CD4-positive, alpha-beta memory T cell (primary cell): ENCODE data around the gene CHCHD3. TPM values are rescaled to one million over a fixed set of nuclear protein-coding genes. Genes with fewer than 3 reads are reported as not detected.
A peak's percentile ranks its signal among the peaks of the same experiment; 100 is the strongest.

Source experiments
- CTCF ChIA-PET: fragments of 350-600 bp; sonication (Branson Sonifier 250); formaldehyde crosslinking; loops from one replicate; lab custom pipeline; 2021; ENCODE audit warnings: inconsistent platforms; ENCODE audit not compliant: partially characterized antibody; lab: Charles Lee
- POLR2A ChIA-PET: fragments of 350-600 bp; sonication (Branson Sonifier 250); formaldehyde crosslinking; loops from one replicate; lab custom pipeline; 2021; ENCODE audit not compliant: partially characterized antibody; lab: Charles Lee
- DNase-seq, 5 donors: peaks; one replicate each; pipeline versions ENCODE4 v3.0.0 to v3.0.0-alpha.2; 2020 to 2022; ENCODE audit warnings: mixed read lengths in 1 of 5
- H3K27ac ChIP-seq: one replicate; pipeline ENCODE4 v1.7.0; 2013; ENCODE audit warnings: low read depth, low read length
- H3K27me3 ChIP-seq: 2 replicates; pipeline ENCODE4 v1.7.0; 2013; ENCODE audit warnings: mild to moderate bottlenecking, low read length, moderate library complexity; ENCODE audit not compliant: insufficient read depth
- H3K36me3 ChIP-seq: 2 replicates; pipeline ENCODE4 v1.7.0; 2013; ENCODE audit warnings: mild to moderate bottlenecking, low read length, moderate library complexity; ENCODE audit not compliant: insufficient read depth
- H3K4me1 ChIP-seq: 2 replicates; pipeline ENCODE4 v1.7.0; 2013; ENCODE audit warnings: mild to moderate bottlenecking, low read length, moderate library complexity; ENCODE audit not compliant: insufficient read depth
- H3K4me3 ChIP-seq, 2 donors: one replicate each; pipeline ENCODE4 v1.7.0; 2013; ENCODE audit warnings: low read length in 2 of 2, mild to moderate bottlenecking in 1 of 2
- H3K9me3 ChIP-seq, 2 donors: one replicate each; pipeline ENCODE4 v1.7.0; 2013; ENCODE audit warnings: low read length in 2 of 2, control low read depth in 1 of 2; ENCODE audit not compliant: control insufficient read depth in 1 of 2
- H3K27ac Mint-ChIP-seq, 7 donors: one replicate each; pipeline ENCODE4 v1.8.0; 2020 to 2021; ENCODE audit warnings: mixed read lengths in 7 of 7, mild to moderate bottlenecking in 6 of 7, inconsistent platforms in 3 of 7, moderate library complexity in 3 of 7
- H3K27me3 Mint-ChIP-seq, 2 donors: one replicate each; pipeline ENCODE4 v1.8.0; 2020 to 2021; ENCODE audit warnings: mixed read lengths in 2 of 2
- H3K36me3 Mint-ChIP-seq, 2 donors: one replicate each; pipeline ENCODE4 v1.8.0; 2020 to 2021; ENCODE audit warnings: mixed read lengths in 2 of 2, inconsistent platforms in 1 of 2, mild to moderate bottlenecking in 1 of 2
- H3K4me1 Mint-ChIP-seq, 4 donors: one replicate each; pipeline ENCODE4 v1.8.0; 2020 to 2021; ENCODE audit warnings: mixed read lengths in 4 of 4, mild to moderate bottlenecking in 1 of 4
- H3K4me3 Mint-ChIP-seq, 8 donors: one replicate each; pipeline ENCODE4 v1.8.0; 2020 to 2021; ENCODE audit warnings: mixed read lengths in 8 of 8, mild to moderate bottlenecking in 7 of 8, moderate library complexity in 6 of 8, inconsistent platforms in 3 of 8
- H3K9me3 Mint-ChIP-seq, 8 donors: one replicate each; pipeline ENCODE4 v1.8.0; 2020 to 2021; ENCODE audit warnings: mixed read lengths in 8 of 8, mild to moderate bottlenecking in 5 of 8, inconsistent platforms in 3 of 8, moderate library complexity in 1 of 8
- intact Hi-C: fragments of 100-400 bp; cut with micrococcal nuclease; formaldehyde crosslinking; loops from one replicate; pipeline ENCODE4 v1.15.1; 2023
- polyA plus RNA-seq, 2 donors: library from polyadenylated mRNA; unstranded; fragments of 300-500 nt; fragmentation: Illumina TruSeq; gene quantifications; one replicate each; pipeline ENCODE4 v1.2.3, GENCODE V29; 2021
- total RNA-seq, 2 experiments: library from RNA; stranded (reverse); gene quantifications; one replicate each; pipeline ENCODE4 v1.2.3, GENCODE V29; 2021

The CHCHD3 gene
- total and polyA plus RNA-seq, 4 experiments from 2014 or later: 25.2 to 77.3 (median 35.6) TPM

GRCh38 chr7:132765861-132766260 lies 316.0 kb downstream of the CHCHD3 start:
- H3K4me3 ChIP-seq: no peak overlapping the region
- intact Hi-C loops: no loop called here
- CTCF ChIA-PET: no interaction called here
- peaks cover 0 to 5% of the 10 kb centered on the region in 2 donors for H3K36me3 Mint-ChIP-seq
- no peaks in the 10 kb centered on the region for H3K9me3 ChIP-seq
- peaks cover 0 to 7% of the 10 kb centered on the region in 2 donors for H3K27me3 Mint-ChIP-seq
- H3K9me3 Mint-ChIP-seq: peaks cover 0 to 16% (median 9%) of the 10 kb centered on the region in 8 donors
- no peaks in the 10 kb centered on the region for H3K27me3 ChIP-seq
- peaks cover 10% of the 10 kb centered on the region for H3K4me1 ChIP-seq
- H3K4me3 Mint-ChIP-seq: no peak overlapping the region
- no peak for DNase-seq
- no peaks in the 10 kb centered on the region for H3K36me3 ChIP-seq
- H3K4me1 Mint-ChIP-seq: peaks cover 4 to 15% (median 7%) of the 10 kb centered on the region in 4 donors
- H3K27ac ChIP-seq: no peak overlapping the region
- H3K27ac Mint-ChIP-seq: no peak overlapping the region
- POLR2A ChIA-PET: no interaction called here

GRCh38 chr7:132764762-132765161 lies 317.1 kb downstream of the CHCHD3 start:
- Histone ChIP-seq H3K4me1 (no peaks in the 10 kb centered on the region), H3K27me3 (no peaks in the 10 kb centered on the region), H3K36me3 (no peaks in the 10 kb centered on the region), H3K4me3 (no peak overlapping the region), H3K9me3 (no peaks in the 10 kb centered on the region), H3K27ac (no peak overlapping the region)
- CTCF ChIA-PET: no interaction called here
- Mint-ChIP-seq H3K27ac (no peak overlapping the region), H3K9me3 (peaks cover 0 to 10% (median 8%) of the 10 kb centered on the region in 8 donors), H3K4me1 (peaks cover 0 to 4% (median 0%) of the 10 kb centered on the region in 4 donors), H3K36me3 (peaks cover 0 to 5% of the 10 kb centered on the region in 2 donors), H3K4me3 (no peak overlapping the region), H3K27me3 (peaks cover 0 to 7% of the 10 kb centered on the region in 2 donors)
- POLR2A ChIA-PET: no interaction called here
- DNase-seq: no peak
- intact Hi-C loops: no loop called here

- peaks cover 0 to 7% (median 5%) of the 10 kb centered on the region in 4 donors for H3K4me1 Mint-ChIP-seq
- peaks cover 0 to under 1% of the 10 kb centered on the region in 2 donors for H3K27me3 Mint-ChIP-seq
- no peak overlapping the region for H3K27ac Mint-ChIP-seq
- Histone ChIP-seq H3K27ac (no peak overlapping the region), H3K4me1 (peaks cover 9% of the 10 kb centered on the region), H3K9me3 (no peaks in the 10 kb centered on the region), H3K36me3 (no peaks in the 10 kb centered on the region), H3K4me3 (no peak overlapping the region), H3K27me3 (no peaks in the 10 kb centered on the region)
- H3K36me3 Mint-ChIP-seq: no peaks in the 10 kb centered on the region
- peaks cover 0 to 3% (median 0%) of the 10 kb centered on the region in 8 donors for H3K9me3 Mint-ChIP-seq
- ChIA-PET CTCF (no interaction called here), POLR2A (no interaction called here)
- intact Hi-C loops: no loop called here
- H3K4me3 Mint-ChIP-seq: no peak overlapping the region
- no peak for DNase-seq
Measured at GRCh38 chr7:132760866-132761265, 321.0 kb downstream of the CHCHD3 start.

- CTCF ChIA-PET: no interaction called here
- H3K27ac Mint-ChIP-seq: no peak overlapping the region
- no peak for DNase-seq
- Histone ChIP-seq H3K9me3 (no peaks in the 10 kb centered on the region), H3K27me3 (no peaks in the 10 kb centered on the region), H3K4me3 (no peak overlapping the region), H3K36me3 (no peaks in the 10 kb centered on the region), H3K4me1 (peaks cover 9% of the 10 kb centered on the region), H3K27ac (no peak overlapping the region)
- no peaks in the 10 kb centered on the region for H3K36me3 Mint-ChIP-seq
- H3K9me3 Mint-ChIP-seq: peaks cover 0 to 3% (median 0%) of the 10 kb centered on the region in 8 donors
- POLR2A ChIA-PET: no interaction called here
- intact Hi-C loops: no loop called here
- peaks cover 0 to 11% (median 5%) of the 10 kb centered on the region in 4 donors for H3K4me1 Mint-ChIP-seq
- no peaks in the 10 kb centered on the region for H3K27me3 Mint-ChIP-seq
- no peak overlapping the region for H3K4me3 Mint-ChIP-seq
Measured at GRCh38 chr7:132760244-132760623, 321.7 kb downstream of the CHCHD3 start.

GRCh38 chr7:132759482-132760243 lies 322.2 kb downstream of the CHCHD3 start:
- Mint-ChIP-seq H3K36me3 (no peaks in the 10 kb centered on the region), H3K27ac (no peak overlapping the region), H3K9me3 (peaks cover 0 to 4% (median 0%) of the 10 kb centered on the region in 8 donors), H3K27me3 (peaks cover under 1 to 1% of the 10 kb centered on the region in 2 donors), H3K4me3 (no peak overlapping the region), H3K4me1 (peaks cover 0 to 11% (median 5%) of the 10 kb centered on the region in 4 donors)
- no peak for DNase-seq
- intact Hi-C loops: no loop called here
- no peaks in the 10 kb centered on the region for H3K36me3 ChIP-seq
- no peaks in the 10 kb centered on the region for H3K27me3 ChIP-seq
- no peaks in the 10 kb centered on the region for H3K9me3 ChIP-seq
- H3K27ac ChIP-seq: no peak overlapping the region
- H3K4me1 ChIP-seq: peaks cover 9% of the 10 kb centered on the region
- ChIA-PET CTCF (no interaction called here), POLR2A (no interaction called here)
- H3K4me3 ChIP-seq: no peak overlapping the region

- no peak overlapping the region for H3K4me3 ChIP-seq
- Mint-ChIP-seq H3K4me1 (peaks cover 0 to 11% (median 5%) of the 10 kb centered on the region in 4 donors), H3K27ac (no peak overlapping the region), H3K4me3 (no peak overlapping the region), H3K36me3 (no peaks in the 10 kb centered on the region), H3K27me3 (peaks cover 1 to 3% of the 10 kb centered on the region in 2 donors), H3K9me3 (peaks cover 0 to 5% (median 0%) of the 10 kb centered on the region in 8 donors)
- no peaks in the 10 kb centered on the region for H3K9me3 ChIP-seq
- peaks cover 9% of the 10 kb centered on the region for H3K4me1 ChIP-seq
- H3K27ac ChIP-seq: no peak overlapping the region
- intact Hi-C loops: no loop called here
- H3K36me3 ChIP-seq: no peaks in the 10 kb centered on the region
- no peaks in the 10 kb centered on the region for H3K27me3 ChIP-seq
- ChIA-PET CTCF (no interaction called here), POLR2A (no interaction called here)
- DNase-seq: no peak
Measured at GRCh38 chr7:132758986-132759385, 322.9 kb downstream of the CHCHD3 start.

GRCh38 chr7:132757783-132758182 lies 324.1 kb downstream of the CHCHD3 start:
- peaks cover 1 to 6% of the 10 kb centered on the region in 2 donors for H3K27me3 Mint-ChIP-seq
- H3K4me3 Mint-ChIP-seq: no peak overlapping the region
- H3K36me3 Mint-ChIP-seq: no peaks in the 10 kb centered on the region
- intact Hi-C loops: no loop called here
- no peak for DNase-seq
- peak overlapping the region in 1 of 7 donors; percentile 49 for H3K27ac Mint-ChIP-seq
- ChIA-PET CTCF (no interaction called here), POLR2A (no interaction called here)
- peaks cover 0 to 5% (median 0%) of the 10 kb centered on the region in 8 donors for H3K9me3 Mint-ChIP-seq
- peaks cover 0 to 11% (median 5%) of the 10 kb centered on the region in 4 donors for H3K4me1 Mint-ChIP-seq
- peaks cover 9% of the 10 kb centered on the region for H3K4me1 ChIP-seq
- H3K4me3 ChIP-seq: no peak overlapping the region
- no peaks in the 10 kb centered on the region for H3K27me3 ChIP-seq
- H3K9me3 ChIP-seq: no peaks in the 10 kb centered on the region
- H3K27ac ChIP-seq: no peak overlapping the region
- no peaks in the 10 kb centered on the region for H3K36me3 ChIP-seq
